Uterus (tissue), 2 donors: ENCODE results near the gene ATXN1L.
"Not testable (repeated sequence)": the region's sequence is repeated elsewhere in the genome, so short reads cannot be mapped to it uniquely, and the experiment has no call there.

Experiments
- POLR2A ChIP-seq, 2 donors: fragments of 450-650 bp; IDR thresholded peaks; one replicate each; pipeline ENCODE4 v1.6.1; 2016; ENCODE audit warnings: antibody characterized with exemption in 2 of 2, mild to moderate bottlenecking in 1 of 2, moderate library complexity in 1 of 2
- TF ChIP-seq, protein P1 (sequence below), 4 experiments: fragments of 200-600 bp in 2 of 4; fragments of 450-650 bp in 2 of 4; sonication (generic) in 2 of 4; IDR thresholded peaks; one replicate each; pipeline ENCODE4 v1.5.1; 2016 to 2019; ENCODE audit warnings: antibody characterized with exemption in 4 of 4, mild to moderate bottlenecking in 2 of 4, moderate library complexity in 1 of 4

DNA sequence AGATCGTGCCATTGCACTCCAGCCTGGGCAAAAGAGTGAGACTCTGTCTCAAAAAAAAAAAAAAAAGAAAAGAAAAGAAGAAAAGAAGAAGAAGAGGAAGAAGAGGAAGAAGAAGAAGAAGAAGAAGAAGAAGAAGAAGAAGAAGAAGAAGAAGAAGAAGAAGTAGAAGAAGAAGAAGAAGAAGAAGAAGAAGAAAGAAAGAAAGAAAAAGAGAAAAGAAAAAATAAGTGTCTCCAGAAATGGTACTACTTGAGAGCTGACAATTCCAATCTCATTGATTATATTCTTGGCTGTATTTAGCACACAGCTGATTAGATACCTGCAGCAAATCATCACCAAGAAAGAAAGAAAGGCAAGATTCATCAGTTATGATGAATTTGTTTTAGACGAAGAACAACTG lies 13.7 kb upstream of the ATXN1L start:
- TF ChIP-seq, protein P1, sequence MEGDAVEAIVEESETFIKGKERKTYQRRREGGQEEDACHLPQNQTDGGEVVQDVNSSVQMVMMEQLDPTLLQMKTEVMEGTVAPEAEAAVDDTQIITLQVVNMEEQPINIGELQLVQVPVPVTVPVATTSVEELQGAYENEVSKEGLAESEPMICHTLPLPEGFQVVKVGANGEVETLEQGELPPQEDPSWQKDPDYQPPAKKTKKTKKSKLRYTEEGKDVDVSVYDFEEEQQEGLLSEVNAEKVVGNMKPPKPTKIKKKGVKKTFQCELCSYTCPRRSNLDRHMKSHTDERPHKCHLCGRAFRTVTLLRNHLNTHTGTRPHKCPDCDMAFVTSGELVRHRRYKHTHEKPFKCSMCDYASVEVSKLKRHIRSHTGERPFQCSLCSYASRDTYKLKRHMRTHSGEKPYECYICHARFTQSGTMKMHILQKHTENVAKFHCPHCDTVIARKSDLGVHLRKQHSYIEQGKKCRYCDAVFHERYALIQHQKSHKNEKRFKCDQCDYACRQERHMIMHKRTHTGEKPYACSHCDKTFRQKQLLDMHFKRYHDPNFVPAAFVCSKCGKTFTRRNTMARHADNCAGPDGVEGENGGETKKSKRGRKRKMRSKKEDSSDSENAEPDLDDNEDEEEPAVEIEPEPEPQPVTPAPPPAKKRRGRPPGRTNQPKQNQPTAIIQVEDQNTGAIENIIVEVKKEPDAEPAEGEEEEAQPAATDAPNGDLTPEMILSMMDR (IDR thresholded peaks at IDR 0.05), result not testable (repeated sequence)
- TF ChIP-seq POLR2A (IDR thresholded peaks at IDR 0.05), result not testable (repeated sequence)
